ENCODE data around the gene SEMA5A.

DNA sequence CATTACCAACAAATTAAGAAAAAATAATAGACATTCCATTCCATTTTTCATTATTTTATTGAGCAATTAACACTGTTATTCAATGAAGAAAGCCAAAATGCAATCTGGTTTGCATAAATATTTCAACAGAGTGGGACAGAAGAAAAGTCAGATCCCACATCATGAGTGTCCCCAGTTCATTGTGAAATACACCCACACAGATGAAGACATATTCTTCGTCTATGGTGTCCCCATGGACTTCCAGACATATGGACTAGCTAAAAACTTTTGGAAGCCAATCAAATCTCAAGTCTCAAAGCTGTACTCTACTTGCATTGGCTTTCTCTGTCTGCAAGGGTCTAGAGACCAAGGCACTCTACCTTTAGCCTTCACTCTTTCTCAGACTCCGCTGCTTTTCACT is 194.3 kb downstream of the SEMA5A start:
- no peak for TF ChIP-seq POLR2AphosphoS5 (IDR thresholded peaks at IDR 0.05; ENCODE audit: low read depth, low read length)
- TF ChIP-seq TAF1 (IDR thresholded peaks at IDR 0.05; ENCODE audit: borderline replicate concordance, low read depth, low read length): no peak
- TF ChIP-seq POLR2A (IDR thresholded peaks at IDR 0.05; ENCODE audit: low read depth, low read length): no peak

Measured in GM12892 (cell line).